Lung (tissue), 12 donors: ENCODE results near the gene NUB1. TPM values are rescaled to one million over a fixed set of nuclear protein-coding genes. Genes with fewer than 3 reads are reported as not detected.

Source experiments
- ATAC-seq: fragments of 200-7000 bp; cut with Tn5 transposase; one replicate; pipeline ENCODE4 v1.9.1; 2020; ENCODE audit warnings: moderate number of reproducible peaks; ENCODE audit not compliant: insufficient read depth, low FRiP score
- DNase-seq, 3 donors: peaks; one replicate each; pipeline ENCODE4 v3.0.0-alpha.2; 2013 to 2017
- H3K27ac ChIP-seq, 2 donors: one replicate each; pipeline ENCODE4 v1.5.1; 2013; ENCODE audit warnings: mild to moderate bottlenecking in 2 of 2, moderate library complexity in 2 of 2, control low read depth in 1 of 2, inconsistent platforms in 1 of 2, low read depth in 1 of 2, low read length in 1 of 2
- H3K27me3 ChIP-seq, 3 donors: one replicate each; pipeline ENCODE4 v1.5.1; 2013; ENCODE audit warnings: low read length in 2 of 3; ENCODE audit not compliant: control insufficient read depth in 3 of 3, insufficient read depth in 3 of 3
- H3K36me3 ChIP-seq, 4 donors: one replicate each; pipeline ENCODE4 v1.5.1; 2013; ENCODE audit warnings: low read length in 4 of 4, mild to moderate bottlenecking in 1 of 4, moderate library complexity in 1 of 4; ENCODE audit not compliant: control insufficient read depth in 4 of 4, insufficient read depth in 4 of 4
- H3K4me1 ChIP-seq, 5 donors: one replicate each; pipeline ENCODE4 v1.5.1; 2013; ENCODE audit warnings: low read length in 5 of 5, mild to moderate bottlenecking in 2 of 5, moderate library complexity in 1 of 5; ENCODE audit not compliant: control insufficient read depth in 5 of 5, insufficient read depth in 5 of 5
- H3K4me3 ChIP-seq: one replicate; pipeline ENCODE4 v1.5.1; 2013; ENCODE audit warnings: mild to moderate bottlenecking, control low read depth, moderate library complexity
- H3K9ac ChIP-seq, 2 donors: one replicate each; pipeline ENCODE4 v1.5.1; 2013; ENCODE audit warnings: low read length in 2 of 2, control low read depth in 1 of 2; ENCODE audit not compliant: insufficient read depth in 1 of 2
- H3K9me3 ChIP-seq, 4 donors: one replicate each; pipeline ENCODE4 v1.5.1; 2013; ENCODE audit warnings: low read length in 3 of 4, mild to moderate bottlenecking in 1 of 4, moderate library complexity in 1 of 4; ENCODE audit not compliant: control insufficient read depth in 4 of 4, insufficient read depth in 3 of 4
- WGBS, 2 donors: extraction: QIAGEN DNeasy Blood & Tissue Kit; methylation state at CpG; one replicate each; pipeline ENCODE4 v1.1.7; 2013; 5-methylcytosine and 5-hydroxymethylcytosine counted together
- polyA plus RNA-seq, 2 donors: library from polyadenylated mRNA; stranded (reverse); fragments of 200-250 nt; gene quantifications; one replicate each; pipeline ENCODE4 v1.2.1, GENCODE V29; 2013
- total RNA-seq, 2 donors: library from RNA; depleted of rRNA in 1 of 2; stranded (reverse); fragments of >200 nt in 1 of 2; gene quantifications; one replicate each; pipeline ENCODE4 v1.2.1, GENCODE V29; 2014 to 2021
- TF ChIP-seq, protein P1 (sequence below): IDR thresholded peaks from 2 replicates; pipeline ENCODE4 v1.5.1; 2012; ENCODE audit warnings: mild to moderate bottlenecking; ENCODE audit errors: control extremely low read depth, extremely low read depth
- donor health status: control.
- donor health status: control.
- donor health status: Bipolar disorder and iron deficiency.
- donor health status: healthy.
- donor health status: DM: yes; HTN: yes; CAD: no.

NUB1 gene
- total and polyA plus RNA-seq, 4 donors = 22.6 to 47.4 (median 34.6) TPM

DNA sequence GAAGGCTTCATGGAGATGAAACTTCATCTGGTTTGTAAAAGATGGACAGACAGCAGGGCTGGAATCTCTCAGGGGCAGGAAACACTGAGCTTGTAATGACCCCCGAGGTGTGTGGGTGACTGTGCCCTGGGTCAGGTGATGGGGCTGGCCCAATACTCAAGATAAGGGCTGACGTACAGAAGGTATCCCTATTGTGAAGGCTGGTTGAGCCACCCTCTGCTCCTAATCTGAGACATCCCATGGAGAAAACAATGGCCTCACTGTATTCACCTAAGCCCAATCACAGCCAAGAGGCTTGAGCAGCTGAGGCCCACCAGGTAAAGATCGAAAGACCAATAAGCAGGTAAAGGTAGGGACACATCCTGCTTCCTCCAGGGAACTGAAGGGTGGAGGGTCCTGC is 34.8 kb upstream of the NUB1 start:
- Histone ChIP-seq H3K27ac (no peak overlapping the region), H3K4me1 (peaks cover 0 to 28% (median 3%) of the 10 kb centered on the region in 5 donors), H3K4me3 (no peak overlapping the region), H3K36me3 (no peaks in the 10 kb centered on the region), H3K9me3 (peaks cover 0 to 5% (median 1%) of the 10 kb centered on the region in 4 donors), H3K9ac (no peak overlapping the region), H3K27me3 (peaks cover 0 to 4% (median 0%) of the 10 kb centered on the region in 3 donors)
- DNase-seq (no peak), ATAC-seq (no peak)
- TF ChIP-seq, protein P1, sequence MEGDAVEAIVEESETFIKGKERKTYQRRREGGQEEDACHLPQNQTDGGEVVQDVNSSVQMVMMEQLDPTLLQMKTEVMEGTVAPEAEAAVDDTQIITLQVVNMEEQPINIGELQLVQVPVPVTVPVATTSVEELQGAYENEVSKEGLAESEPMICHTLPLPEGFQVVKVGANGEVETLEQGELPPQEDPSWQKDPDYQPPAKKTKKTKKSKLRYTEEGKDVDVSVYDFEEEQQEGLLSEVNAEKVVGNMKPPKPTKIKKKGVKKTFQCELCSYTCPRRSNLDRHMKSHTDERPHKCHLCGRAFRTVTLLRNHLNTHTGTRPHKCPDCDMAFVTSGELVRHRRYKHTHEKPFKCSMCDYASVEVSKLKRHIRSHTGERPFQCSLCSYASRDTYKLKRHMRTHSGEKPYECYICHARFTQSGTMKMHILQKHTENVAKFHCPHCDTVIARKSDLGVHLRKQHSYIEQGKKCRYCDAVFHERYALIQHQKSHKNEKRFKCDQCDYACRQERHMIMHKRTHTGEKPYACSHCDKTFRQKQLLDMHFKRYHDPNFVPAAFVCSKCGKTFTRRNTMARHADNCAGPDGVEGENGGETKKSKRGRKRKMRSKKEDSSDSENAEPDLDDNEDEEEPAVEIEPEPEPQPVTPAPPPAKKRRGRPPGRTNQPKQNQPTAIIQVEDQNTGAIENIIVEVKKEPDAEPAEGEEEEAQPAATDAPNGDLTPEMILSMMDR = no peak
- WGBS, 2 donors = 75 to 82% methylated on average over 3 of the region's 3 CpGs

DNA sequence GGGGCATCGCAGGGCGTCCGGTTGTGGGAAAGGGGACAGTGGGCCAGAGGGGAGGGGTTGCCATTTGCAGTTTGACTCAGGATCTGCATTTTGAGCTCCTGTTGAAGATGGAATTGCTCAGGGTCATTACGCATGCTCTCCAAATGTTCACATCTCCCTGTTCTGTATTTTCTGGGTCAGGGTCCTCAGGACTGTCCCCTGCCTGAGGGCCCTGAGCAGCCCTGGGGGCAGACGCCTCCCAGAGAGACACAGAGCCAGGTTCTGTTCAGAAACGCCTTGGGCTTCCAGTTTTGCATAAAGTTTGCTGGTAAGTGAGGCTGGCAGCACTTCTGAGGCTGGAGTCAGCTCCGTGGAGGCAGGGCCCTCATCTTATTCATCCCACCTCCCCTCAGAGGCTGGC is 34.1 kb upstream of the NUB1 start:
- 84 to 89% methylated on average over 7 of the region's 7 CpGs for WGBS, 2 donors
- H3K9ac ChIP-seq = peak overlapping the region in 1 of 2 donors; percentile 13
- H3K9me3 ChIP-seq = peaks cover 0 to 5% (median 1%) of the 10 kb centered on the region in 4 donors
- TF ChIP-seq, protein P1 = no peak
- H3K36me3 ChIP-seq = no peaks in the 10 kb centered on the region
- no peak for ATAC-seq
- peaks cover 0 to 28% (median 3%) of the 10 kb centered on the region in 5 donors for H3K4me1 ChIP-seq
- DNase-seq = no peak
- H3K27me3 ChIP-seq = peaks cover 0 to 2% (median 0%) of the 10 kb centered on the region in 3 donors
- H3K27ac ChIP-seq = no peak overlapping the region
- H3K4me3 ChIP-seq = no peak overlapping the region

DNA sequence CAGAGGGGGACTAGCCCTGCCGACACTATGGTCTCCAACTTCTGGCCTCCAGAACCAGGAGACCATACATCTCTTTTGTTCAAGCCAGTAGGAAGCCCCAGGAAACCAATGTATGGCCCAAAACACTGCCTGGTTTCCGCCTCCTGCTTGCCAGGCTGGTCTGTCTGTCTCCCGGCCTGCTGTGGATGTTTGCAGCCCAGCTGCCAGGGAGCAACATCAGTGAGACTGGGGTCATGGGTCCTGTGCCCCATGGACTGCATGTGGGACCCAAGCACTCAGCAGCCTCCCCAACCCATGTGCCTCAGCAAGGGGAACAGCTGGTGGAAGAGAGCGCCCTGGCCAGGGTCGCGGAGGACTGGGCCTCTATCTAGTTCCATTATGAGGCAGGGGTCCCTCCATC is 33.4 kb upstream of the NUB1 start:
- TF ChIP-seq, protein P1 = no peak
- H3K9ac ChIP-seq = no peak overlapping the region
- H3K4me1 ChIP-seq = peaks cover 0 to 27% (median 3%) of the 10 kb centered on the region in 5 donors
- no peak overlapping the region for H3K4me3 ChIP-seq
- no peaks in the 10 kb centered on the region for H3K27me3 ChIP-seq
- no peak overlapping the region for H3K27ac ChIP-seq
- H3K9me3 ChIP-seq = peaks cover 0 to 5% (median 1%) of the 10 kb centered on the region in 4 donors
- 92 to 93% methylated on average over 6 of the region's 6 CpGs for WGBS, 2 donors
- H3K36me3 ChIP-seq = no peaks in the 10 kb centered on the region
- ATAC-seq (no peak), DNase-seq (no peak)

DNA sequence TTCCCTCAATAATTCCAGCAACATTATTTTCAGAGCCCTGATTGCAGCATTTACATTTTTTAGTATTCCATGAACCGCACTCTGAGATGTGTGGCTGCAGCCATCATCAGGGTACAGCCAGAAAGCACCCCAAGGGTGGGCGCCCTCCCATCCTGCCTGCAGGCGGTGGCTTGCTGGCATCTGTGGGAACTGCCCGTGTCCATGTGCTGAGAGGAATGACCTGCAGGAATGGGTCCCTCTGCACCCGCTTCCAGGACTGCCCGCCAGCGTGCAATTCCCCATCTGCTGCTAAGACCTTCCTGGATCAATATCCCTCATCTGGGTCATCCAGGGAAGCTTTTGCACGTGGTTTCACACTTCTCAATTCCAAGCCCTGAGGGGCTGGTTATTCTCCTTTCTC is 32.8 kb upstream of the NUB1 start:
- H3K27me3 ChIP-seq = no peaks in the 10 kb centered on the region
- no peak for DNase-seq
- H3K4me1 ChIP-seq = peaks cover 0 to 23% (median 3%) of the 10 kb centered on the region in 5 donors
- no peaks in the 10 kb centered on the region for H3K36me3 ChIP-seq
- no peak overlapping the region for H3K4me3 ChIP-seq
- WGBS, 2 donors = 81 to 91% methylated on average over 8 of the region's 8 CpGs
- TF ChIP-seq, protein P1 = no peak
- H3K9ac ChIP-seq = no peak overlapping the region
- peaks cover 0 to 5% (median 1%) of the 10 kb centered on the region in 4 donors for H3K9me3 ChIP-seq
- ATAC-seq = no peak
- no peak overlapping the region for H3K27ac ChIP-seq
